SK-N-SH (cell line): ENCODE data around the gene MMP24OS. TPM values are rescaled to one million over a fixed set of nuclear protein-coding genes. Genes with fewer than 3 reads are reported as not detected.
A peak's percentile ranks its signal among the peaks of the same experiment; 100 is the strongest.

Experiments
- CTCF ChIA-PET: fragments of 300-600, 350-600 bp; formaldehyde crosslinking; extraction: SDS; loops from one replicate; lab custom pipeline; 2021; lab: Yijun Ruan, JAX
- POLR2A ChIA-PET: fragments of 350-600 bp; sonication (Branson Sonifier 250); formaldehyde crosslinking; extraction: SDS; loops from one replicate; lab custom pipeline; 2020; ENCODE audit warnings: antibody characterized with exemption, inconsistent platforms; lab: Yijun Ruan, JAX
- DNase-seq: peaks from one replicate; pipeline ENCODE4 v3.0.0; 2012
- H2AFZ ChIP-seq: fragments of 200-600 bp; sonication (generic); 2 replicates; pipeline ENCODE4 v1.8.1; 2016; ENCODE audit warnings: antibody characterized with exemption, mild to moderate bottlenecking, low read depth
- H3F3A ChIP-seq: fragments of 200-600 bp; sonication (generic); replicated peaks from 2 replicates; pipeline ENCODE3; 2016; ENCODE audit warnings: antibody characterized with exemption, mild to moderate bottlenecking; ENCODE audit not compliant: insufficient read depth
- H3K27ac ChIP-seq, 2 experiments: fragments of 200-500 bp in 1 of 2; fragments of 200-600 bp in 1 of 2; sonication (Bioruptor generic) in 1 of 2; sonication (generic), shearing (Covaris generic) in 1 of 2; 2 replicates each; pipeline versions ENCODE4 v1.5.1 to v1.6.1; 2014 to 2016; ENCODE audit warnings: low read depth in 2 of 2, inconsistent platforms in 1 of 2, low read length in 1 of 2, mild to moderate bottlenecking in 1 of 2, mixed read lengths in 1 of 2
- H3K27me3 ChIP-seq: fragments of 200-600 bp; sonication (generic), shearing (Covaris generic); 2 replicates; pipeline ENCODE4 v1.6.1; 2016; ENCODE audit warnings: mixed run types; ENCODE audit not compliant: insufficient read depth
- H3K36me3 ChIP-seq, 2 experiments: fragments of 200-500 bp in 1 of 2; fragments of 200-600 bp in 1 of 2; sonication (Bioruptor generic) in 1 of 2; sonication (generic) in 1 of 2; replicated peaks in 1 of 2; 2 replicates each; pipeline versions ENCODE3 to v1.5.1; 2014 to 2016; ENCODE audit warnings: low read length in 1 of 2, mild to moderate bottlenecking in 1 of 2; ENCODE audit not compliant: insufficient read depth in 2 of 2, control insufficient read depth in 1 of 2
- H3K4me1 ChIP-seq, 2 experiments: fragments of 200-500 bp in 1 of 2; fragments of 200-600 bp in 1 of 2; sonication (Bioruptor generic) in 1 of 2; sonication (generic), shearing (Covaris generic) in 1 of 2; 2 replicates each; pipeline versions ENCODE4 v1.5.1 to v1.6.1; 2014 to 2016; ENCODE audit warnings: low read depth in 1 of 2, low read length in 1 of 2, mixed run types in 1 of 2; ENCODE audit not compliant: insufficient read depth in 2 of 2, control insufficient read depth in 1 of 2
- H3K4me2 ChIP-seq: fragments of 200-600 bp; sonication (generic), shearing (Covaris generic); 2 replicates; pipeline ENCODE4 v1.6.1; 2017; ENCODE audit warnings: mixed run types
- H3K4me3 ChIP-seq, 2 experiments: fragments of 200-500 bp in 1 of 2; fragments of 200-600 bp in 1 of 2; sonication (Bioruptor generic) in 1 of 2; sonication (generic), shearing (Covaris generic) in 1 of 2; 2 replicates each; pipeline versions ENCODE4 v1.5.1 to v1.8.1; 2014 to 2016; ENCODE audit warnings: low read depth in 2 of 2, inconsistent platforms in 1 of 2, low read length in 1 of 2, mild to moderate bottlenecking in 1 of 2, mixed read lengths in 1 of 2, moderate library complexity in 1 of 2
- H3K79me2 ChIP-seq: fragments of 200-600 bp; sonication (generic); 2 replicates; pipeline ENCODE4 v1.8.1; 2017; ENCODE audit warnings: mild to moderate bottlenecking; ENCODE audit not compliant: insufficient read depth
- H3K9ac ChIP-seq: fragments of 200-600 bp; sonication (generic); 2 replicates; pipeline ENCODE4 v1.6.1; 2017; ENCODE audit warnings: mixed run types
- H3K9me2 ChIP-seq: fragments of 200-600 bp; sonication (generic); 2 replicates; pipeline ENCODE4 v1.6.1; 2017; ENCODE audit warnings: mixed run types
- H3K9me3 ChIP-seq: fragments of 200-600 bp; sonication (generic); 2 replicates; pipeline ENCODE4 v1.6.1; 2017; ENCODE audit warnings: mixed run types, mild to moderate bottlenecking, moderate library complexity
- H4K20me1 ChIP-seq: fragments of 200-600 bp; sonication (generic); 2 replicates; pipeline ENCODE4 v1.6.1; 2017; ENCODE audit warnings: mild to moderate bottlenecking, mixed run types; ENCODE audit not compliant: insufficient read depth
- CTCF ChIP-seq: fragments of 200-600 bp; sonication (generic); IDR thresholded peaks from 2 replicates; pipeline ENCODE4 v1.6.1; 2017; ENCODE audit warnings: antibody characterized with exemption, mild to moderate bottlenecking, moderate library complexity
- FOXM1 ChIP-seq: IDR thresholded peaks from 2 replicates; pipeline ENCODE4 v1.4.0; 2012; ENCODE audit warnings: low read depth, mild to moderate bottlenecking
- IRF3 ChIP-seq: fragments of 150-350 bp; IDR thresholded peaks from 2 replicates; pipeline ENCODE4 v1.6.1; 2016; ENCODE audit warnings: mild to moderate bottlenecking, low read depth, low read length
- JUND ChIP-seq: IDR thresholded peaks from 2 replicates; pipeline ENCODE4 v1.4.0; 2012
- MAX ChIP-seq: IDR thresholded peaks from 2 replicates; pipeline ENCODE4 v1.4.0; 2012; ENCODE audit warnings: low read depth
- MXI1 ChIP-seq: IDR thresholded peaks from 2 replicates; pipeline ENCODE4 v1.6.1; 2012; ENCODE audit warnings: mild to moderate bottlenecking, low read depth, low read length, improper control_type of control experiment
- NRF1 ChIP-seq: IDR thresholded peaks from 2 replicates; pipeline ENCODE4 v1.6.1; 2012; ENCODE audit warnings: low read depth, mild to moderate bottlenecking, low read length
- RAD21 ChIP-seq: IDR thresholded peaks from 2 replicates; pipeline ENCODE4 v1.6.1; 2012; ENCODE audit warnings: mild to moderate bottlenecking, low read length
- RCOR1 ChIP-seq: fragments of 150-350 bp; IDR thresholded peaks from 2 replicates; pipeline ENCODE4 v1.6.1; 2017; ENCODE audit warnings: antibody characterized with exemption, low read length
- SIN3A ChIP-seq: IDR thresholded peaks from 2 replicates; pipeline ENCODE4 v1.6.1; 2012; ENCODE audit warnings: low read depth, mild to moderate bottlenecking, low read length, moderate library complexity, borderline replicate concordance
- SMC3 ChIP-seq: IDR thresholded peaks from 2 replicates; pipeline ENCODE4 v1.6.1; 2012; ENCODE audit warnings: low read depth, low read length, improper control_type of control experiment
- TAF1 ChIP-seq: IDR thresholded peaks from 2 replicates; pipeline ENCODE4 v1.6.1; 2012; ENCODE audit warnings: low read depth, mild to moderate bottlenecking, low read length, moderate library complexity, borderline replicate concordance
- TEAD4 ChIP-seq: IDR thresholded peaks from 2 replicates; pipeline ENCODE4 v1.4.0; 2012; ENCODE audit warnings: mild to moderate bottlenecking, borderline replicate concordance; ENCODE audit not compliant: insufficient read depth
- USF1 ChIP-seq: IDR thresholded peaks from 2 replicates; pipeline ENCODE4 v1.4.0; 2012; ENCODE audit warnings: low read depth, borderline replicate concordance
- ZBTB33 ChIP-seq: IDR thresholded peaks from 2 replicates; pipeline ENCODE4 v1.4.0; 2012; ENCODE audit warnings: low read depth, borderline replicate concordance
- WGBS: methylation state at CpG from one replicate; pipeline ENCODE4 v1.1.6; 2017; ENCODE audit warnings: low lambda C conversion rate; 5-methylcytosine and 5-hydroxymethylcytosine counted together
- polyA plus RNA-seq, 3 experiments: library from polyadenylated mRNA; depleted of rRNA; stranded (reverse); fragments of >200 nt; gene quantifications; 2 replicates each; pipeline ENCODE4 v1.2.3, GENCODE V29; 2012

The MMP24OS gene
- polyA plus RNA-seq, 1 of the 3 experiments (the other 2 are of a cell fraction) = 53.1 TPM

GRCh38 chr20:35269055-35269781 lies 8.7 kb downstream of the MMP24OS start:
- Histone ChIP-seq H3K27ac (peak overlapping the region in 1 of 2 experiments; percentile 14; a peak in 1 of 4 replicates), H3K27me3 (no peaks in the 10 kb centered on the region), H4K20me1 (no peaks in the 10 kb centered on the region), H3K79me2 (no peaks in the 10 kb centered on the region), H3K4me2 (no peak overlapping the region), H2AFZ (no peak overlapping the region), H3K9me2 (no peaks in the 10 kb centered on the region), H3F3A (peaks cover 6% of the 10 kb centered on the region), H3K4me3 (no peak overlapping the region; a peak in 1 of 4 replicates), H3K36me3 (peaks cover 0 to 14% of the 10 kb centered on the region in 2 experiments), H3K9ac (no peak overlapping the region), H3K9me3 (no peaks in the 10 kb centered on the region), H3K4me1 (peaks cover 0 to 12% of the 10 kb centered on the region in 2 experiments; a peak in 2 of 4 replicates)
- DNase-seq = peak; percentile 93
- ChIA-PET CTCF (interaction anchor here (0.6 to 5.7 kb wide), 29 partner anchors 9 to 499 kb away, joined by 3 to 28 read pairs (median 4); partner anchors contain the start of genes EDEM2, GDF5, GGT7 and MMP24), POLR2A (interaction anchor here (0.6 kb wide), 2 partner anchors 179 kb away, joined by 3 read pairs; no protein-coding TSS in a partner anchor)
- TF ChIP-seq SIN3A (no peak), RCOR1 (0 out of 2 replicates have a peak, but pooled peaks have one; percentile 31), CTCF (peak; percentile 87), NRF1 (no peak), RAD21 (peak; percentile 83), MAX (0 out of 2 replicates have a peak, but pooled peaks have one; percentile 39), SMC3 (peak; percentile 85)
- 55% methylated on average over 14 of the region's 14 CpGs for WGBS

- no peak for DNase-seq
- H2AFZ ChIP-seq = no peak overlapping the region
- H3K27ac ChIP-seq = no peak overlapping the region
- no peak overlapping the region for H3K9ac ChIP-seq
- H3K9me3 ChIP-seq = no peaks in the 10 kb centered on the region
- no peaks in the 10 kb centered on the region for H4K20me1 ChIP-seq
- H3K79me2 ChIP-seq = no peaks in the 10 kb centered on the region
- ChIA-PET CTCF (interaction anchor here (0.7 kb wide), 1 partner anchor 120 kb away, joined by 4 read pairs; no protein-coding TSS in a partner anchor), POLR2A (no interaction called here)
- peaks cover 0 to 11% of the 10 kb centered on the region in 2 experiments for H3K36me3 ChIP-seq
- no peak overlapping the region for H3K4me2 ChIP-seq
- H3F3A ChIP-seq = no peaks in the 10 kb centered on the region
- H3K4me3 ChIP-seq = no peak overlapping the region
- peaks cover 12 to 14% of the 10 kb centered on the region in 2 experiments; a peak in 2 of 4 replicates for H3K4me1 ChIP-seq
- 99% methylated on average over 13 of the region's 16 CpGs for WGBS
- no peaks in the 10 kb centered on the region for H3K9me2 ChIP-seq
- H3K27me3 ChIP-seq = no peaks in the 10 kb centered on the region
- TF ChIP-seq TEAD4 = no peak
- no peak for TF ChIP-seq JUND
- TF ChIP-seq USF1 = no peak
- no peak for TF ChIP-seq ZBTB33
- TF ChIP-seq CTCF = no peak
- no peak for TF ChIP-seq RCOR1
- no peak for TF ChIP-seq TAF1
- TF ChIP-seq IRF3 = no peak
- no peak for TF ChIP-seq FOXM1
- no peak for TF ChIP-seq MXI1
Observed at GRCh38 chr20:35267092-35267491, 10.8 kb downstream of the MMP24OS start.
